Suppressor macrophage (primary cell): ENCODE results near the gene ZNF511.

Source experiments
- DNase-seq, 4 experiments: peaks; one replicate each; pipeline ENCODE4 v3.0.0-alpha.2; 2020 to 2022

The ZNF511 gene

GRCh38 chr10:133274751-133275683 is 33.7 kb upstream of the ZNF511 start:
- DNase-seq = peak; percentile 28 to 49 (median 40)

DNA sequence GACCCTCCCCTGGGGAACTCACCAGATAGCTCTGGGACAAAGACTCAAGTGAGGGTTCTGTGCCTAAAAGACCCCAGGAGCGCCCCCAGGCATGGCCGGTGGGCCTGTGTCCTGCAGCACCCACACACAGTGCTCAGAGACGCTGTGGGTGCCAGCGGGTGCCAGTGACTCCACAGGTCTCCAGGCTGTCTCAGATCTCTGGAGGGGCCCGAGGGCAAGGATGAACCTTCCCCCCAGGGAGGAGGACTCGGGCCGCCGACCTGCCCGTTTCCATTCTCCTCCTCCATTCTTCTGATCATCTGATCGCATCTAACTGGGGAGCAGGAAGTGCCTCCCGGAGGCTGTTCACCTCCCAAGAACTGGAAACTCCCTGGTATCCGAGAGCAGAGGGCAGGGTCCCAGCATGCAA is 33.0 kb upstream of the ZNF511 start:
- DNase-seq = peak; percentile 37 to 70 (median 58)

GRCh38 chr10:133276100-133276434 is 32.6 kb upstream of the ZNF511 start:
- no peak for DNase-seq

- DNase-seq = peak; percentile 50 to 81 (median 55)
These were observed 32.1 kb upstream of the ZNF511 start, which contains the start of gene ADAM8 for GRCh38 chr10:133276435-133277201. TSS of gene ADAM8 (minus strand) at chr10:133276868. CDS start at chr10:133276817, 51 bp downstream.

GRCh38 chr10:133277277-133277992 is 31.3 kb upstream of the ZNF511 start:
- DNase-seq = no peak

DNA sequence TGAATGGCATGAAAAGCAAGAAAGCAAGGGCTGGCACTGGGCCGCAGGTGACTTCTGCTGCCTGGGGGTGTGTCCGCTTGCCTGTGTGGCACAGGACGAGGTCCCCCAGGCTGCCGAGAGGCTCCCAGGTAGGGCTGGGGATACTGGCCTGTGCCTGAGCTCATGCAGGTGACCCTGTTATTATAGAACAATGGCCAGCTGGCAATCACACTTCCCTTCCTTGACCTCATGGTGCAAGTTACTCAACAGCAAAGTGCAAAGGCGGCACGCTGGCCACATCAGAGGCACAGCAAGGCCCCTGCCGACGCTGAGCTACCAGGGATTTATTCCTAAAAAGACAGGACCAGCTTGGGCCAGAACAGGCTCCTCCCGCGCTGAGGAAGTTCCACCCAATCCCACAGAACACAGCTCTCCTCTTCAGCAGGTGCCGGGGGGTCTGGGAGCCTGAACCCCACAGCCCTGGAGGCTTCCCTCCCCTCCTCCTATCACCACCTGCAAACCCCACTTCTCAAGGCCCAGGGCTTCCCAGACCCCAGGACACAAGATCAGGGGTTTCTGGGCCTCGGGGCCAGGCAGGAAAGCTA is 30.6 kb upstream of the ZNF511 start:
- DNase-seq = peak; percentile 71 to 85 (median 76)

DNA sequence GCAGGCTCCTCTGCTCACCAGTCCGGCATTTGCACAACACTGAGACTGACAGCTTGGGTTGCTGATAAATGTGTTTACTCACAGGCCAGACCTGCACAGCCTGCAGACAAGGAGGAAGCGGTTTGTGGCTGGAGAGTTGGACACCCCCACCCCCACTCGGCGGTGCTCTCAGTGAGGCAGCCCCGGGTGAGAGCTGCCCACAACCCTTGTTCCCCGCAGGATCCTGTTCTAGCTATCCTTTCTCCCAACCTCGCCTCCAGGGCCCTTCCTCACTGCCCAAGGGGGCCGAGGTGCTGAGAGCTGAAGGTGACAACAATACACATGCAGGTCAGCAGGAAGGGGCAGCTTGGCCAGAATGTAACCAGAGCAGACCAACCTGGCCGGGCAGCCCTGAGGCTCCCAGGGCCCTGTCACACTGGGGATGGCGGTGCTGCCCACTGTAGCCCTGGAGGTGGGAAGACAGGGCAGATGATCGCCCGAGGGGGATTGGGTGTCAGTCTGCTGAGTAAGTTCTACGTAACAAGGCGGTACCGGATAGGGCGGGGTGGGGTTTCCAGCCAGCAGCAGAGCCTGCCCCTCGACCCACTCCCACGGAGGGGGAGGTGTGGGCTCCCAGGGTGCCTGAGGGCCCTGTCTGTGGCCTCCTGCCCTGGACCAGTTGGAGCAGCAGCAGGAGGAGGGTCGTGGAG is 30.0 kb upstream of the ZNF511 start:
- peak; percentile 83 to 91 (median 88) for DNase-seq

GRCh38 chr10:133279326-133280226 is 29.1 kb upstream of the ZNF511 start:
- peak; percentile 55 to 78 (median 74) for DNase-seq

DNA sequence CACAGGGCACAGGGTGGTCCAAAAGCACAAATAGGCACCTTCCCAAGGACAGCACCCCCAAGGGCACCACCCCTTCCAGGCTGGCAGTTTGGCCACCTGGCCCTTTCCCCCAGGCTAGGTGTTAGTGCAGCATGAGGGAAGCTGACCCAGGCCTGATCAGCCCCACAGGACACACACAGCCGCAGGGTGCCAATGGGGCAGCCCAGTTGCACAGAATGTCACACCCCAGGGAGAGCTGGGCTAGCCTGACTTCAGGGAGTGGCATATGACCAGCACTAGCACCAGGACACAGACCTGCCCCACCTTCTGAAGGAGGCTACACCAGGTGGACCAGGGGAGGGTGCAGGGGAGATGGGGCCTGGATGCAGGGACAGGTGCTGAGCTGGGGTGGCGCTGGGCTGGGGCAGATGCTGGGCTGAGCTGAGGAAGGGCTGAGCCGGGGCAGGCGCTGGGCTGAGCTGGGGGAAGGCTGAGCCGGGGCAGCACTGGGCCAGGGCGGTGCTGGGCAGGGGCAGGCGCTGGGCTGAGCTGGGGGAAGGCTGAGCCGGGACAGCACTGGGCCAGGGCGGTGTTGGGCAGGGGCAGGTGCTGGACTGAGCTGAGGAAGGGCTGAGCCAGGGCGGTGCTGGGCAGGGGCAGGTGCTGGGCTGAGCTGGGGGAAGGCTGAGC is 28.2 kb upstream of the ZNF511 start:
- no peak for DNase-seq

DNA sequence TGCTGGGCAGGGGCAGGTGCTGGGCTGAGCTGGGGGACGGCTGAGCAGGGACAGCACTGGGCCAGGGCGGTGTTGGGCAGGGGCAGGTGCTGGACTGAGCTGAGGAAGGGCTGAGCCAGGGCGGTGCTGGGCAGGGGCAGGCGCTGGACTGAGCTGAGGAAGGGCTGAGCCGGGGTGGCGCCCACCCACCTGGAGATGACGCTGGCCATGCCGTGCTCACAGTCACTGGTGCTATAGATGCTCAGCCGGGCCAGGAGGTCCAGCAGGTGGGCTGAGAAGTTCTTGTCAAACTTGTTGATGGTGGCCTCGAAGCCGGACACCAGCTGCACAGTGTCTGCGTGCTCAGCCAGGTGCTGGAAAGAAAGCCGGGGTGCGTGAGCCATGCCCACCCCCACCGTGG is 27.6 kb upstream of the ZNF511 start:
- DNase-seq = no peak

GRCh38 chr10:133281628-133282372 is 26.9 kb upstream of the ZNF511 start:
- no peak for DNase-seq

- no peak for DNase-seq
These were observed 25.8 kb upstream of the ZNF511 start for GRCh38 chr10:133282846-133283390.

GRCh38 chr10:133283931-133284330 is 24.8 kb upstream of the ZNF511 start:
- no peak for DNase-seq

GRCh38 chr10:133285217-133285616 is 23.5 kb upstream of the ZNF511 start:
- DNase-seq = no peak

- DNase-seq = no peak
These were observed 22.3 kb upstream of the ZNF511 start for GRCh38 chr10:133286366-133286765.

GRCh38 chr10:133287832-133288500 is 20.7 kb upstream of the ZNF511 start:
- DNase-seq = no peak

- no peak for DNase-seq
These were observed 19.0 kb upstream of the ZNF511 start for GRCh38 chr10:133289761-133290160.
